SU-DHL-6 (cell line): ENCODE measurements around the gene PGRMC1.
A peak's percentile ranks its signal among the peaks of the same experiment; 100 is the strongest.

Source experiments
- H2AFZ ChIP-seq: fragments of 200-600 bp; sonication (generic); 2 replicates; pipeline ENCODE4 v1.6.1; 2014; ENCODE audit warnings: low read depth, mild to moderate bottlenecking, moderate library complexity, mixed read lengths, antibody characterized with exemption, low read length; ENCODE audit not compliant: severe bottlenecking
- H3F3A ChIP-seq: fragments of 200-600 bp; shearing (Covaris generic); 2 replicates; pipeline ENCODE4 v1.6.0; 2016; ENCODE audit warnings: antibody characterized with exemption, mild to moderate bottlenecking; ENCODE audit not compliant: insufficient read depth
- H3K27ac ChIP-seq: fragments of 200-600 bp; sonication (generic); 2 replicates; pipeline ENCODE4 v1.5.1; 2016; ENCODE audit warnings: low read depth, mild to moderate bottlenecking, low read length, moderate library complexity, mixed read lengths
- H3K27me3 ChIP-seq: fragments of 200-600 bp; sonication (generic), shearing (Covaris generic); 2 replicates; pipeline ENCODE4 v1.6.0; 2014; ENCODE audit warnings: mild to moderate bottlenecking, low read length
- H3K36me3 ChIP-seq: fragments of 200-600 bp; sonication (generic); 2 replicates; pipeline ENCODE4 v1.6.1; 2014; ENCODE audit warnings: mild to moderate bottlenecking, low read length, mixed read lengths
- H3K4me2 ChIP-seq: fragments of 300-600, 200-600 bp; shearing (Covaris generic), sonication (generic); 2 replicates; pipeline ENCODE4 v1.6.0; 2014; ENCODE audit warnings: low read length, low read depth, mild to moderate bottlenecking; ENCODE audit not compliant: poor library complexity, severe bottlenecking
- H3K4me3 ChIP-seq: fragments of 200-600 bp; sonication (generic); 2 replicates; pipeline ENCODE4 v1.5.1; 2014; ENCODE audit warnings: antibody characterized with exemption, low read length, mild to moderate bottlenecking, mixed read lengths; ENCODE audit not compliant: insufficient read depth, poor library complexity, severe bottlenecking
- H3K79me2 ChIP-seq: fragments of 200-600 bp; sonication (generic); 2 replicates; pipeline ENCODE4 v1.6.1; 2014; ENCODE audit warnings: mild to moderate bottlenecking, low read length, moderate library complexity; ENCODE audit not compliant: insufficient read depth
- H3K9ac ChIP-seq: fragments of 200-600 bp; sonication (generic); 2 replicates; pipeline ENCODE4 v1.7.0; 2014; ENCODE audit warnings: mild to moderate bottlenecking, low read length
- H3K9me2 ChIP-seq: fragments of 200-600 bp; sonication (generic); replicated peaks from 2 replicates; pipeline ENCODE4 v1.6.1; 2014; ENCODE audit warnings: low read length; ENCODE audit not compliant: insufficient read depth
- H3K9me3 ChIP-seq: fragments of 200-600 bp; sonication (generic); 2 replicates; pipeline ENCODE4 v1.6.1; 2014; ENCODE audit warnings: low read length, mixed read lengths; ENCODE audit not compliant: insufficient read depth
- H4K20me1 ChIP-seq: fragments of 200-600 bp; sonication (generic); 2 replicates; pipeline ENCODE4 v1.6.1; 2014; ENCODE audit warnings: low read depth, mild to moderate bottlenecking, antibody characterized with exemption, low read length, moderate library complexity, mixed read lengths
- EZH2phosphoT487 ChIP-seq: fragments of 200-600 bp; sonication (generic), shearing (Covaris generic); conservative IDR thresholded peaks from 2 replicates; pipeline ENCODE4 v1.6.1; 2018; ENCODE audit warnings: mild to moderate bottlenecking, antibody characterized with exemption, low read length, moderate library complexity, mixed read lengths
- TF ChIP-seq, protein P1 (sequence below): fragments of 200-600 bp; sonication (generic); IDR thresholded peaks from one replicate; pipeline ENCODE4 v1.5.1; 2017; ENCODE audit warnings: antibody characterized with exemption, mild to moderate bottlenecking, low read length, moderate library complexity; ENCODE audit not compliant: insufficient read depth, poor library complexity, severe bottlenecking

Gene PGRMC1

DNA sequence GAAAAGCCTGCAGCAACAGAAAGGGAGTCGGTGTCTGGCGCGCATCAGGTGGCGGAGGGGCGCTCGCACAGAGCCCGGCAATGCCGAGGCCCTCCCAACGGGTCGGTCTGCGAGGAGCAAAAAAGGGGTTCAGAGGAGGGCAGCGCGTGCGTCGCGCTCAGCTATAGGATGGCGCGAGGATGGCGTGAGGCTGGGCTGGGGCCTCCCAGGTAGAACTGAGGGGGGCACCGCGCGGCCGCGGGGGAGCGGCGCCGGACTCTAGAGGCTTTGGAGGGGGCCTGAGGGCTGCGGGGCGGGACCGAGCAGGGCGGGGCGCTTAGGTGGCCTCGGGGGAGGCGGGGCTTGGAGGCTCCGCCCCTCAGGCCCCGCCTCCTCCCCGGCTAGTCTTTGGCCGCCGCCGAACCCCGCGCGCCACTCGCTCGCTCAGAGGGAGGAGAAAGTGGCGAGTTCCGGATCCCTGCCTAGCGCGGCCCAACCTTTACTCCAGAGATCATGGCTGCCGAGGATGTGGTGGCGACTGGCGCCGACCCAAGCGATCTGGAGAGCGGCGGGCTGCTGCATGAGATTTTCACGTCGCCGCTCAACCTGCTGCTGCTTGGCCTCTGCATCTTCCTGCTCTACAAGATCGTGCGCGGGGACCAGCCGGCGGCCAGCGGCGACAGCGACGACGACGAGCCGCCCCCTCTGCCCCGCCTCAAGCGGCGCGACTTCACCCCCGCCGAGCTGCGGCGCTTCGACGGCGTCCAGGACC, at the start of gene PGRMC1:
Gene PGRMC1 (plus strand): TSS at position 414 of the 751 bp plus-strand sequence. CDS start 79 bp downstream, at position 493.
- TF ChIP-seq, protein P1, sequence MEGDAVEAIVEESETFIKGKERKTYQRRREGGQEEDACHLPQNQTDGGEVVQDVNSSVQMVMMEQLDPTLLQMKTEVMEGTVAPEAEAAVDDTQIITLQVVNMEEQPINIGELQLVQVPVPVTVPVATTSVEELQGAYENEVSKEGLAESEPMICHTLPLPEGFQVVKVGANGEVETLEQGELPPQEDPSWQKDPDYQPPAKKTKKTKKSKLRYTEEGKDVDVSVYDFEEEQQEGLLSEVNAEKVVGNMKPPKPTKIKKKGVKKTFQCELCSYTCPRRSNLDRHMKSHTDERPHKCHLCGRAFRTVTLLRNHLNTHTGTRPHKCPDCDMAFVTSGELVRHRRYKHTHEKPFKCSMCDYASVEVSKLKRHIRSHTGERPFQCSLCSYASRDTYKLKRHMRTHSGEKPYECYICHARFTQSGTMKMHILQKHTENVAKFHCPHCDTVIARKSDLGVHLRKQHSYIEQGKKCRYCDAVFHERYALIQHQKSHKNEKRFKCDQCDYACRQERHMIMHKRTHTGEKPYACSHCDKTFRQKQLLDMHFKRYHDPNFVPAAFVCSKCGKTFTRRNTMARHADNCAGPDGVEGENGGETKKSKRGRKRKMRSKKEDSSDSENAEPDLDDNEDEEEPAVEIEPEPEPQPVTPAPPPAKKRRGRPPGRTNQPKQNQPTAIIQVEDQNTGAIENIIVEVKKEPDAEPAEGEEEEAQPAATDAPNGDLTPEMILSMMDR = no peak
- no peak for TF ChIP-seq EZH2phosphoT487
- peak within 1 kb of the TSS; percentile 64 for H3K4me2 ChIP-seq

DNA sequence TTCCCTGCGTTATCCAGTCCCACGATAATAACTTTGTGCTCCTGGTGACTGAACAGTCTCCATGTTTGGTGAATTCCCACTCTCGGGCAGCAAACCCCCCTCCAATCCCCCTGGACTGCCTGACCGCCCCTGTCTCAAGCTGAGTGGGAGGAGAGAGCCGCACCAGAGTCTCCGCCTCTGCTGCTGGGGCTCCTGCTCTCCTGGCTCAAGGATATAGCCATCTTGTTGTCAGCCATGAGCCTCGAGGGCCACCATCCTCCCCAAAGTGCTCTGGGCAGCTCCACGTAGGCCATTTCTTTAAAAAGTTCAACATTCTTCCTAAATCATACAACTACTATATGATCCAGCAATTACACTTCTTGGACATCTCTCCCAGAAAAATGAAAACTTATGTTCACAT, 49.3 kb upstream of the PGRMC1 start:
- Histone ChIP-seq H3K4me3 (no peak overlapping the region), H3K9ac (no peak overlapping the region), H3K4me2 (no peak overlapping the region), H3K9me2 (no peaks in the 10 kb centered on the region), H3K27me3 (no peaks in the 10 kb centered on the region), H3K36me3 (no peaks in the 10 kb centered on the region), H2AFZ (no peak overlapping the region), H3K9me3 (no peaks in the 10 kb centered on the region), H3F3A (no peaks in the 10 kb centered on the region), H3K79me2 (no peaks in the 10 kb centered on the region), H4K20me1 (no peaks in the 10 kb centered on the region), H3K27ac (no peak overlapping the region)
- TF ChIP-seq EZH2phosphoT487 = no peak
- TF ChIP-seq, protein P1 = no peak

More for the DNA sequence above, at the start of gene PGRMC1:
- Histone ChIP-seq H3K4me3 (peak within 1 kb of the TSS; percentile 80), H3K9me2 (no peaks in the 10 kb centered on the region), H3K36me3 (no peaks in the 10 kb centered on the region), H3K27me3 (no peaks in the 10 kb centered on the region), H3K9ac (peak within 1 kb of the TSS; percentile 84), H3K79me2 (peaks cover 25% of the 10 kb centered on the region), H4K20me1 (no peaks in the 10 kb centered on the region), H3K9me3 (no peaks in the 10 kb centered on the region), H3K27ac (peak within 1 kb of the TSS; percentile 37; the same call in 1 of the 2 replicates), H3F3A (no peaks in the 10 kb centered on the region), H2AFZ (peak within 1 kb of the TSS; percentile 82)

DNA sequence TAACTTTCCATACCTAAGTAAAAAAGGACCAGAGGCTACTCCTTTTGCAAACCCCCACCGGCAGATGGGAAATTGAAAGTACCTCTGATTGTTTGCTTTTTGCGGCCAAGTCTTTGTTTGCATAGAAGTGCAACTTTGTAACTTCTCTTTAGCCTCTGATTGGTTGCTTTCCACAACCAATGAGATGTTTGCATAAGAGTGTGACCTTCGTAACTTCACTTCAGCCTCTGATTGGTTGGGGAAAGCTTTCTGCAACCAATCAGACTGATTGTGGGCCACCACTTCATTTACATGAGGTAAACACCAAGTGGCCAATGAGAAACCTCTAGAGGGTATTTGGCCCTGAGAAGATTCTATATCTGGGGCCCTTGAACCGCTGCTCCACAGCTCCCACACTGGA, 48.8 kb upstream of the PGRMC1 start:
- no peaks in the 10 kb centered on the region for H3K79me2 ChIP-seq
- H3F3A ChIP-seq = no peaks in the 10 kb centered on the region
- H3K9ac ChIP-seq = no peak overlapping the region
- no peaks in the 10 kb centered on the region for H3K9me3 ChIP-seq
- H3K27ac ChIP-seq = no peak overlapping the region
- no peak overlapping the region for H3K4me3 ChIP-seq
- no peak overlapping the region for H3K4me2 ChIP-seq
- no peaks in the 10 kb centered on the region for H3K36me3 ChIP-seq
- H2AFZ ChIP-seq = no peak overlapping the region
- no peaks in the 10 kb centered on the region for H4K20me1 ChIP-seq
- no peaks in the 10 kb centered on the region for H3K9me2 ChIP-seq
- TF ChIP-seq, protein P1 = no peak
- no peak for TF ChIP-seq EZH2phosphoT487
- H3K27me3 ChIP-seq = no peaks in the 10 kb centered on the region
